GM19372 (cell line): Measurements from ENCODE around the gene ADGRL1.
"Not testable (repeated sequence)": the region's sequence is repeated elsewhere in the genome, so short reads cannot be mapped to it uniquely, and the experiment has no call there.

Experiments
- ATAC-seq: cut with Tn5 transposase; IDR thresholded peaks from one replicate; pipeline ENCODE4 v1.9.1; 2021; ENCODE audit warnings: mild to moderate bottlenecking, low read depth, moderate library complexity; ENCODE audit not compliant: unreplicated experiment

ADGRL1 gene

DNA sequence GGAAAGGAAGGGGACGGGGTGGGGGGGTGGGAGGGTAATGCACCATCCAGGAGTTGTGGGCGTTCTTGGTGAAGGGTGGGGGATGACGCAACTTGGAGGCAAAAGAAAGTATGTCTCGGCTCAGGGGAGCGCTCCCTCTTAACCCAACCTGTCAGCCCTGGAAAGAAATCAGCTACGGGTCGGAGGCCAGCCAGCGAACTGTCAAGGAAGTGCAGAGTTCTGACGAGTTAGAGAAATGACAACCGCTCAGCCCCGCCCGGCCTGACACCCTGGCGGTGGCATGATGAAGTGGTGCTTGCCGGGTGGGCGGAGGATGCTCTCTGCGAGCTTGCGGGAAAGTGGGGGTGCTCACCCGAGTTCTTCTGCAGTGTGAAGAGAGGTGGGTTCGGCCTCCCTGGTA is 15.4 kb upstream of the ADGRL1 start:
- not testable (repeated sequence) for ATAC-seq

- no peak for ATAC-seq
Measured at GRCh38 chr19:14218620-14219330, 12.8 kb upstream of the ADGRL1 start.

DNA sequence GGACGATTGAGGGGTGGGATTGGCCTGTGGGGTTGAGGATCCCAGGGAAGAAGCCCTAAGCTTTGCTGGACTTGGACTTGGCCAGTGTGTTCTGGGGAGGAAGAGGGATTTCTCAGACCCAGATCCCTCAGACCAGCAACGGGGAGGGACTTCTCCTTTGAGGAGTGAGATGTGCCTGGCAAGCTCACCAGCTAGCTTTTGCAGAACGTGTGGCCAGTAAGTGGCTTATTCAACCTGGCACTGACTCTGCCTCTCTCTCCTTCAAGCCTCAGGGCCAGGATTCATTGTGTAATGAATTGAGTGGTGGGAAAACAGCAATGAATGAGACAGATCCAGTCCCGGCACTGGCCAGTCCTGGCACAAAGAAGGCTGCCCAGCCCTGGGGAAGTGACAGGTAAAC is 11.9 kb upstream of the ADGRL1 start:
- ATAC-seq: not testable (repeated sequence)

DNA sequence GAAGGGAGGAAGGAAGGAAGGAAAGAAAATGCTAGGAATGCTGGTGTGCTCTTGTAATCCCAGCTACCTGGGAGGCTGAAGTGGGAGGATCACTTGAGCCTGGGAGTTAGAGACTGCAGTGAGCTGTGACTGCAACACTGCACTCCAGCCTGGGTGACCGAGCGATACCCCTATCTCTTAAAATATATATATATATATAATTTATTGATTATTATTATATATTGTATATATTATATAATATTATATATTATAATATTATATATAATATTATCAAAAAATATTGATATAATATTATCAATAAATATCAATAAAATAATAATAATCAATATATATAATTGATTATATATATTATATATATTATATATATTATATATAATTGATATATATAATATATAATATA is 8.6 kb upstream of the ADGRL1 start:
- ATAC-seq: no peak

GRCh38 chr19:14210182-14210581 is 4.2 kb upstream of the ADGRL1 start:
- ATAC-seq: not testable (repeated sequence)

DNA sequence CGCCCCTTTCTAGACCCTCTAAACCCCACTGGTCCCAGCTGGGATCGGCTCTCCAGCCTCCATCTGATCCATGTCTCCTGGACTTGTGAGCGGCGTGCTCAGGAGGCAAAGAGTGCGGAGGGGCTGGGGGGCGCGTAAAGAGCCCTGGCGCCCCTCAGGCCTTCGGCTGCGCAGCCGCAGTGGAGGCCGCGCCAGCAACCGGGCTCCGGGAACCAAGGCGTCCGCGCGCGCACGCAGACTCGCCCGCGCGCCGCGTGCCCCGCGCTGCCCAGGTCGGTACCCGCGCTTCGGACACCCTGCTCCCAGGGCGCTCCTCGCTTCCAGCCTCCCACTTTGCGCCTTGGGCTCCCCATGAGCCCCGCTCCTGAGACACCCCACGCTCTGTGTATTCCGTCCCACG is 3.4 kb upstream of the ADGRL1 start:
- ATAC-seq: not testable (repeated sequence)

GRCh38 chr19:14208496-14208895 is 2.5 kb upstream of the ADGRL1 start:
- ATAC-seq: not testable (repeated sequence)

- ATAC-seq: not testable (repeated sequence)
Measured at GRCh38 chr19:14207796-14208195, 1.8 kb upstream of the ADGRL1 start.

DNA sequence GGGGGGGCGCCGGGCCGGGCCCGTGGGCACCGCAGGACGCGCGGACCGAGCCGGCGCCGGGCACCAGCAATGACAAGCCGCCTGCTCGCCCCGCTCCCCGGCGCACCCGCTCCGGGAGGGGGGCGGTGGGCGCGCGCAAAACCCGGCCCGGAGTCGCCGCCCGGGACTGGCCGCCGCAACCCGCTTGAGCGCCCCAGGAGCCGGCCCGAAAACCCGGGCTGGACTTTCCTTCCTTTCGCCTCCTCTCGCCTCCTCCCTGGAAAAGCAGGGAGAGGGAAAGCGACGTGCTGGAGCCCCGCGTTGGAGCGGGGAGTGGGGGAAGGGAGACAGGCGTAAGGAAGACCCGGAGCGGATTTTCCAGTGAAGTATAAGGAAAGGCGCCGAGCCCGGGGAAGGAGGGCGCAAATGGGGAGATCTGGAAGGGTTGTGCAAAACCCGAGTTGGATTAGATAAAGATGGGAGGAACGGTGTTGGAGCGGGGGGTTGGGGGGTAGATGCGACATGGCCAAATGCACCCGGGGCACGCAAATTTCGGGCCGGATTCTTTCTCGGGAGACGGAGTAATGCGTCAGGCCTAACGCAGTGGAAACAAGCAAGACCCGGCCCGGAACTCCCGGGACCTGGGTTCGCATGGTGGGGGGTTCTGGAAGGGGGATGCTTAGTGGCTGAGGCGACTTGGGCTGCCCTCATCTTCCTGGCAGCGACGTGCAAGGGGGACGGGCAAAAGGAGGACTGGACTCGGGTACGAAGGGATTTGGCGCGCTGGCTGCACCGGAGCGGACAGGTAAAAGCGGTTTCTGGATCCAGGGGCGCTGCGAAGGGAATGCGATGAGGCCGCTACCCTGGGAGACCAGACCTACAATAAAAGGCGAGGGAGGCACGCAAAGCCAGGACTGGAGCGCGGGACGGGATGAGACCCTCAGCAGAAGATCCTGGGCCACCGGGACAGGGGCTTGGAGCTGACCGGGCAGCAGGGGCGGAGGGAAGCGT is 1.1 kb upstream of the ADGRL1 start:
- ATAC-seq: not testable (repeated sequence)

- ATAC-seq: not testable (repeated sequence)
Measured at GRCh38 chr19:14206308-14206707, 339 bp upstream of the ADGRL1 start.

DNA sequence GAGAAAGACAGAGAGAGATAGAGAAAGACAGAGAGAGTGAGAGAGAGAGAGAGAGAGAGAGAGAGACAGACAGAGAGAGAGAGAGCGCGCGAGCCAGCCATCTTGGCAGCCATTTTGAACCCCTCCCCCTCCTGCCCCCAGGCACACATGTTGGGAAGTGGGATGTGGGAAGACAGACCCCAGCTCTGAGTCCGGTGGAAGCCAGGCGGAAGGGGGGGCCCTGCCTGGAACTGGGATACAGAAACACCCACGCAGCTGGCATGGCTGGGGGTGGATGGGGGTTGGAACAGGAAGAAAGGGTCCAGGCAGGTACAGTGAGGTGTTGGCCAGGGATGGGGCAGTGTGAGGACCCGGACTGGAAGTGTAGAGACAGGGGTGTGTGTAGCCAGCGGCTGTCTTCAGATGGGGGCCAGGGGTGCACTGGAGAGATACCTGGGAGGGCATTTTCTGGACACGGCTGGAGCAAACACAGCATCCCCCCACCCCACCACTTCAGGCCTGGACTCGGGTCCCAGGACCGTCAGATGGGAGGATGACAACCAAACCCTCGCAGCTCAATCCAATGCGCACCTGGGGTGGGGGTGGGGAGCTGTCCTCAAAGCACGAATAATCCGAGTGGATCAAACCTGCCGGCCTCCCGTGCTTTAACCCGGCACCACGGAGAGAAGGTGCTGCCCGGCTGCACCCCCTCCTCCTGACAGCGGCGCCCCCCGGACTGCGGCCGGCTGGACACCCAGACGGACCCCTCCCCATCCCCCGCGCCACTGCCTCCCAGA is 1.1 kb downstream of the ADGRL1 start:
- ATAC-seq: not testable (repeated sequence)

DNA sequence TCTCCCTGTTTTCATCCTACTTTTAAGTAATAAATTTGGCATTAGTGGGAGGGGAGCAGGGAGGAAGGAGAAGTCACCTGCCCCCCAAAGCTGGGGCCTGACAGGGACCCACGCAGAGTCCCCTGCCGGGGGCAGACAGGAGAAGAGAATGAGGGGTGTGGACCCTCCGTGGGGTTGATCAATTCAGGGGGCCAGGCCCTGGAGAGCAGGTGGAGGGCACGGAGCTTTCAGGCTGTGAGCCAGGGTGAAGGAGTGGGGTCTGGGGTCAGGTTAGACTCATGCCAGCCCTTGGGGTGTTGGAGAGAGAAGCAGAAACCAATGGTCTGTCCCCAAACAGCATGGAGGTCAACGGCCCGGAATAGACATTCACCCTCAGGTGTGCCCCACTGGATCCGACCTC is 1.8 kb downstream of the ADGRL1 start:
- ATAC-seq: not testable (repeated sequence)

DNA sequence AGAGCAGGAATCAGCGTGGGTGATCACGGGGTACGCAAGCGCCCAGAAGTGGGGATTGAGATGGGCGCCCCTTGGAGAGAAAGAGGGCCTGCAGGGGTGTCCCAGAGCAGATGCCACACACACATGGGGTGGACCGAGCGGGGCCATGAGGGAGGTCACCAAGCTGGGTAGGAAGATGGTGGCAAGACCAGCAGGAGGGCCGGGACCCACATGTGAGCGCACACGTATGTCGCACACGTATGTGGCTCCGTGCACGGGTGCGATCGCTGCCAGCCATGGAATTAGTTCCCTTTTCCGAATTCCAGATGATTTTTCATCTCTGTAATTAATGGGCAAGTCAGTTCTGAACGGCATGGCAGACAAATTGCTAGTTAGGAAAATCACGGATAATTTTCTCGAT is 2.2 kb downstream of the ADGRL1 start:
- ATAC-seq: not testable (repeated sequence)

GRCh38 chr19:14203177-14203576 is 2.8 kb downstream of the ADGRL1 start:
- no peak for ATAC-seq

DNA sequence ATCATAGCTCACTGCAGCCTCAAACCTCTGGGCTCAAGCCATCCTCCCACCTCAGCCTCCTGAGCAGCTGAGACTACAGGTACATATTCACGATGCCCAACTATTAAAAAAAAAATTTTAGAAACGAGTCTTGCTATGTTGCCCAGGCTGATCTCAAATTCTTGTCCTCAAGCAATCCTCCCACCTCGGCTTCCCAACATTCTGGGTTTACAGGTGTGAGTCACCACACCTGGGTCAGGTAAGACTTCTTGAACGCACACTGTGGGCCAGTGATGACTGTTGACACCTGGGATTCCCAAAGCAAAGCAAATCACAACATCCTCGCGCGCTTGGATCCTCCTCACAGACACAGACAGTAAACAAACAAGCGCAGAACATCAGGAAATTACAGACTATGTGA is 4.5 kb downstream of the ADGRL1 start:
- ATAC-seq: not testable (repeated sequence)

DNA sequence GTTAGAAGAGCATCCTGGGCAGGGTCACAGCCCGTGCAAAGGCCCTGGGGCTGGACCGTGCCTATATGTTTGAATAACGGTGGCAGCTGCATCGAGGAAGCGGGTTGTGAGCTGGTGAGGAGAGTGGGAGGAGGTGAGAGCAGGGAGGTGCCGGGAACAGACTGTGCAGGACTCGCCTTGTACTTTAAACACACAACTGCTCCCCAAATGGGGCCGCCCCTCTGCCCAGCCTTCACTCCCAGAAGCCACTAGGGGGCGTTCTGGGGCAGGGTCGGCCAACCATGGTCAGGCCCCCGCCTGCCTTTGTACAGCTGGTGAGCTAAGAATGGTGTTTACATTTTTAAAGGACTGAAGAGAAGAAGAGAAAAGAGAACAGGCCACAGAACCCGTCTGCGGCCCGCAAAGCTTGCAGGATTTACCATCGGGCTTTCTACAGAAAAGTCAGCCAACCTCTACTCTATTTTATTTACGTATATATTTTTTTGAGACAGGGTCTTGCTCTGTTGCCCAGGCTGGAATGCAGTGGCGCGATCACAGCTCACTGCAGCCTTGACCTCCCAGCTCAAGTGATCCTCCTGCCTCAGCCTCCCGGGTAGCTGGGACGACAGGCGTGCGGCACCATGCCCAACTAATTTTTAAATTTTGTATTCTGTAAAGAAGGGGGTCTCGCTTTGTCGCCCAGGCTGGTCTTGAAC is 5.7 kb downstream of the ADGRL1 start:
- not testable (repeated sequence) for ATAC-seq

DNA sequence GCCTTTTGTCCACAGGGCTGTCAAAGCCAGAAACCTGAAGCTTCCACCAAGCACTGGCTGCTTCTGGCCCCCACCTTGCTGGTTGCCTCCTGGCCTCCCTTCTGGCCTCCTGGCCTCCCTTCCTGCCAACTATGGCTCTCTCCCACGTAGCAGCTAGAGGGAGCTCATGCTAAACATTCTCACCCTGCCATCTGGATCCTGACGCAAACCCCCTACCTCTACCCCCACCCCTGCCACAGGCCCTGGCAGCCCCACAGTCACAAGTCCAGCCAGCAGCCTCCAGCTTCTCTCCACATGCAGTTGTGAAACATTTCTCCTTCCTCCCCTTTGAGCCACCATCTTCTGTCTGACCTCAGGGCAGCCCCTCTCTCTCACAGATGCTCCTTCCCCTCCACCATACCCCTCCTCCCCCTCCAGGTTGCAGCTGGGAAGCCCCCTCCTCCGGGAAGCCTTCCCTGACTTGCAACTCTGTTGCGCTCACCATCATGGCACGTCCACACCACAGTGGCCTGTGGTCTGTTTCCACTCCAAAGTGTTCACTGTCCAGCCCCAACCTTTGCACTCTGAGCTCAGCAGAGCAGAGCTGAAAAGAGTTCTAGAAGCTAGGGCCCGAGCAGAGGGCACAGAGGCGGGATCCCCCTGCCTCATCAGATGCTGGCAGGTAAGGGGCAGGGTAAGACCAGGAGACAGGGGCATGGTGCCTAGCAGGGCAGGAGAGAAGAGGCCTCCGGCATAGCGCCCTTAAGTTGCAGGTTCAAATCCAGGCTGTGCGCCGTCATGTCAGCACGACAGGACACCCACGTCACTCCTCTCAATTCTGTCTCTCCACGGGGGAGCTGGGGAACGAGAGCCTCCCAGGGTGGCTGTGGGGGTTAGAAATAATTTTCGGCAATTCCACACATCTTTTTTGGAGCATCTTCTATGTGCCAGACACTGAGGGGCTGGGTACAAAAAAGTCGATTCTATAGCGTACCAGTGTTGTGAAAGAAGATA is 7.3 kb downstream of the ADGRL1 start:
- ATAC-seq: no peak

DNA sequence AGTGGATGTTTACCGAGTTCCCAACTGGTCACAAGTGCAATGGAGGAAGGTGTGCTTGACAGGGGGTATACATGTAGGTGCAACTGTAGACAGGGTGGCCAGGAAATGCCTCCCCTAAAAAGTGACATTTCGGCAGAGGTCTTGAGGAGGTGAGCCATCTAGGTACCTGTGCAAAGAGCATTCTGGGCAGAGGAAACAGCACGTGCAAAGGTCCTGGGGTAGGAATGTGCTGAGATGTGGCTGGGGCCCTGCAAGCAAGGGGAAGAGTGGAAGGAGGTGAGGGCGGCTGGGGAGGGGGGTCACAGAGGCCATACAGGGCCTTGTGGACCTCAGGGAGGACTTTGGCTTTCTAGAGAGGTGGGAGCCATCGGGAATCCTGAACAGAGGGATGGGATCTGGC is 8.1 kb downstream of the ADGRL1 start:
- no peak for ATAC-seq

DNA sequence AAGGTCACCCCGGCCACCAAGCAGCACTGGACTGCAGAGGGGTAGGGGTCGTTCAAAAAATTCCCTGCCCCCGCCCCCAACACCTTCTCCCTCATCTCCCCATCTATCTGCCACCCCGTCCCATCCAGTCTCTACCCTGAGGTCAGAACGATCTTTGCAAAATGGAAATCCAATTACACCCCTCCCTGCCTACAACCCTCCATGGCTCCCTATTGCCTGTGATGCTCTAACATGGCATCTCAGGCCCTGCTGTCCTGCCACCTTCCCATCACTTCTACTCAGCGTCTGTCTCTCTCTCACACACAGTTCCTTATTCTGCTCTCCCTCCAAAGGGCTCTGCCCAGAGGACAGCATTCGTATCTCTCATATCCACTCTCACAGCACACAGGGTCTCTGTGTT is 8.7 kb downstream of the ADGRL1 start:
- ATAC-seq: not testable (repeated sequence)
